ENCODE data around the gene KLK15. TPM values are rescaled to one million over a fixed set of nuclear protein-coding genes. Genes with fewer than 3 reads are reported as not detected.

KLK15 gene
- not detected for total RNA-seq

GRCh38 chr19:50833117-50833801 is at the start of gene KLK15:
Gene KLK15, minus strand, starts transcription at chr19:50833574. Its CDS starts 2,082 bp downstream, at chr19:50831492.
- Histone ChIP-seq H3K4me1 (ENCODE audit: insufficient read depth, low read length) (peaks cover 6% of the 10 kb centered on the region), H3K9me3 (ENCODE audit: low read depth, low read length) (no peaks in the 10 kb centered on the region), H3K27me3 (ENCODE audit: insufficient read depth, low read length) (peaks cover 19% of the 10 kb centered on the region), H3K4me3 (ENCODE audit: low read length) (no peak within 1 kb of the TSS)

GRCh38 chr19:50882188-50882587 is 48.8 kb upstream of the KLK15 start:
- Histone ChIP-seq H3K9me3 (ENCODE audit: low read depth, low read length) (no peaks in the 10 kb centered on the region), H3K27me3 (ENCODE audit: insufficient read depth, low read length) (peaks cover 4% of the 10 kb centered on the region), H3K4me3 (ENCODE audit: low read length) (no peak overlapping the region), H3K4me1 (ENCODE audit: insufficient read depth, low read length) (no peaks in the 10 kb centered on the region)

- peaks cover 4% of the 10 kb centered on the region for H3K27me3 ChIP-seq (ENCODE audit: insufficient read depth, low read length)
- H3K9me3 ChIP-seq (ENCODE audit: low read depth, low read length): no peaks in the 10 kb centered on the region
- no peak overlapping the region for H3K4me3 ChIP-seq (ENCODE audit: low read length)
- no peaks in the 10 kb centered on the region for H3K4me1 ChIP-seq (ENCODE audit: insufficient read depth, low read length)
These were observed 46.9 kb upstream of the KLK15 start for GRCh38 chr19:50880241-50880640.

GRCh38 chr19:50878851-50879250 is 45.5 kb upstream of the KLK15 start:
- Histone ChIP-seq H3K9me3 (ENCODE audit: low read depth, low read length) (no peaks in the 10 kb centered on the region), H3K4me3 (ENCODE audit: low read length) (no peak overlapping the region), H3K4me1 (ENCODE audit: insufficient read depth, low read length) (no peaks in the 10 kb centered on the region), H3K27me3 (ENCODE audit: insufficient read depth, low read length) (peaks cover 4% of the 10 kb centered on the region)

GRCh38 chr19:50877338-50877737 is 44.0 kb upstream of the KLK15 start:
- H3K27me3 ChIP-seq (ENCODE audit: insufficient read depth, low read length): peaks cover 4% of the 10 kb centered on the region
- H3K4me1 ChIP-seq (ENCODE audit: insufficient read depth, low read length): no peaks in the 10 kb centered on the region
- H3K9me3 ChIP-seq (ENCODE audit: low read depth, low read length): no peaks in the 10 kb centered on the region
- no peak overlapping the region for H3K4me3 ChIP-seq (ENCODE audit: low read length)

- peaks cover 4% of the 10 kb centered on the region for H3K27me3 ChIP-seq (ENCODE audit: insufficient read depth, low read length)
- no peaks in the 10 kb centered on the region for H3K4me1 ChIP-seq (ENCODE audit: insufficient read depth, low read length)
- H3K9me3 ChIP-seq (ENCODE audit: low read depth, low read length): no peaks in the 10 kb centered on the region
- H3K4me3 ChIP-seq (ENCODE audit: low read length): no peak overlapping the region
These were observed 43.1 kb upstream of the KLK15 start for GRCh38 chr19:50876456-50876855.

GRCh38 chr19:50875795-50876422 is 42.5 kb upstream of the KLK15 start:
- H3K4me3 ChIP-seq (ENCODE audit: low read length): no peak overlapping the region
- H3K4me1 ChIP-seq (ENCODE audit: insufficient read depth, low read length): no peaks in the 10 kb centered on the region
- H3K27me3 ChIP-seq (ENCODE audit: insufficient read depth, low read length): peaks cover 4% of the 10 kb centered on the region
- no peaks in the 10 kb centered on the region for H3K9me3 ChIP-seq (ENCODE audit: low read depth, low read length)

GRCh38 chr19:50874211-50874610 is 40.8 kb upstream of the KLK15 start:
- H3K9me3 ChIP-seq (ENCODE audit: low read depth, low read length): no peaks in the 10 kb centered on the region
- no peaks in the 10 kb centered on the region for H3K4me1 ChIP-seq (ENCODE audit: insufficient read depth, low read length)
- no peaks in the 10 kb centered on the region for H3K27me3 ChIP-seq (ENCODE audit: insufficient read depth, low read length)
- H3K4me3 ChIP-seq (ENCODE audit: low read length): no peak overlapping the region

GRCh38 chr19:50873056-50873455 is 39.7 kb upstream of the KLK15 start, which contains the start of gene KLK2:
Gene KLK2, plus strand, starts transcription at chr19:50873439. Its CDS starts 35 bp downstream, at chr19:50873474.
- Histone ChIP-seq H3K9me3 (ENCODE audit: low read depth, low read length) (no peaks in the 10 kb centered on the region), H3K27me3 (ENCODE audit: insufficient read depth, low read length) (no peaks in the 10 kb centered on the region), H3K4me3 (ENCODE audit: low read length) (no peak within 1 kb of the TSS), H3K4me1 (ENCODE audit: insufficient read depth, low read length) (no peaks in the 10 kb centered on the region)

- Histone ChIP-seq H3K9me3 (ENCODE audit: low read depth, low read length) (no peaks in the 10 kb centered on the region), H3K4me3 (ENCODE audit: low read length) (no peak overlapping the region), H3K4me1 (ENCODE audit: insufficient read depth, low read length) (no peaks in the 10 kb centered on the region), H3K27me3 (ENCODE audit: insufficient read depth, low read length) (no peaks in the 10 kb centered on the region)
These were observed 37.2 kb upstream of the KLK15 start for GRCh38 chr19:50870417-50871089.

GRCh38 chr19:50869479-50869878 is 36.1 kb upstream of the KLK15 start:
- no peaks in the 10 kb centered on the region for H3K4me1 ChIP-seq (ENCODE audit: insufficient read depth, low read length)
- no peaks in the 10 kb centered on the region for H3K27me3 ChIP-seq (ENCODE audit: insufficient read depth, low read length)
- no peaks in the 10 kb centered on the region for H3K9me3 ChIP-seq (ENCODE audit: low read depth, low read length)
- no peak overlapping the region for H3K4me3 ChIP-seq (ENCODE audit: low read length)

GRCh38 chr19:50861496-50862286 is 28.3 kb upstream of the KLK15 start:
- H3K27me3 ChIP-seq (ENCODE audit: insufficient read depth, low read length): peaks cover 6% of the 10 kb centered on the region
- H3K4me1 ChIP-seq (ENCODE audit: insufficient read depth, low read length): no peaks in the 10 kb centered on the region
- H3K9me3 ChIP-seq (ENCODE audit: low read depth, low read length): no peaks in the 10 kb centered on the region
- no peak overlapping the region for H3K4me3 ChIP-seq (ENCODE audit: low read length)

- no peaks in the 10 kb centered on the region for H3K4me1 ChIP-seq (ENCODE audit: insufficient read depth, low read length)
- H3K27me3 ChIP-seq (ENCODE audit: insufficient read depth, low read length): peaks cover 6% of the 10 kb centered on the region
- no peaks in the 10 kb centered on the region for H3K9me3 ChIP-seq (ENCODE audit: low read depth, low read length)
- no peak overlapping the region for H3K4me3 ChIP-seq (ENCODE audit: low read length)
These were observed 27.6 kb upstream of the KLK15 start for GRCh38 chr19:50861010-50861409.

- H3K4me3 ChIP-seq (ENCODE audit: low read length): no peak overlapping the region
- no peaks in the 10 kb centered on the region for H3K4me1 ChIP-seq (ENCODE audit: insufficient read depth, low read length)
- H3K27me3 ChIP-seq (ENCODE audit: insufficient read depth, low read length): peaks cover 6% of the 10 kb centered on the region
- no peaks in the 10 kb centered on the region for H3K9me3 ChIP-seq (ENCODE audit: low read depth, low read length)
These were observed 26.5 kb upstream of the KLK15 start for GRCh38 chr19:50859849-50860248.

- Histone ChIP-seq H3K4me1 (ENCODE audit: insufficient read depth, low read length) (no peaks in the 10 kb centered on the region), H3K27me3 (ENCODE audit: insufficient read depth, low read length) (peaks cover 6% of the 10 kb centered on the region), H3K4me3 (ENCODE audit: low read length) (no peak overlapping the region), H3K9me3 (ENCODE audit: low read depth, low read length) (no peaks in the 10 kb centered on the region)
These were observed 25.5 kb upstream of the KLK15 start for GRCh38 chr19:50858886-50859285.
